GM18951 (cell line): Measurements from ENCODE around the gene NELFB.
A peak's percentile ranks its signal among the peaks of the same experiment; 100 is the strongest.

Experiments
- POLR2A ChIP-seq: IDR thresholded peaks from 4 replicates; pipeline ENCODE4 v1.6.1; 2011; ENCODE audit warnings: mild to moderate bottlenecking; ENCODE audit not compliant: insufficient read length, insufficient read depth; ENCODE audit errors: extremely low read depth
- in situ Hi-C: fragments of 300-500 bp; cut with MboI; formaldehyde crosslinking; loops from one replicate; pipeline ENCODE4 v1.12.0; 2022; ENCODE audit warnings: low sequenced_read_pairs, mixed read lengths, inconsistent platforms; ENCODE audit not compliant: unreplicated experiment

The NELFB gene

GRCh38 chr9:137310189-137311052 is 55.3 kb downstream of the NELFB start:
- in situ Hi-C loops = no loop called here
- no peak for TF ChIP-seq POLR2A

DNA sequence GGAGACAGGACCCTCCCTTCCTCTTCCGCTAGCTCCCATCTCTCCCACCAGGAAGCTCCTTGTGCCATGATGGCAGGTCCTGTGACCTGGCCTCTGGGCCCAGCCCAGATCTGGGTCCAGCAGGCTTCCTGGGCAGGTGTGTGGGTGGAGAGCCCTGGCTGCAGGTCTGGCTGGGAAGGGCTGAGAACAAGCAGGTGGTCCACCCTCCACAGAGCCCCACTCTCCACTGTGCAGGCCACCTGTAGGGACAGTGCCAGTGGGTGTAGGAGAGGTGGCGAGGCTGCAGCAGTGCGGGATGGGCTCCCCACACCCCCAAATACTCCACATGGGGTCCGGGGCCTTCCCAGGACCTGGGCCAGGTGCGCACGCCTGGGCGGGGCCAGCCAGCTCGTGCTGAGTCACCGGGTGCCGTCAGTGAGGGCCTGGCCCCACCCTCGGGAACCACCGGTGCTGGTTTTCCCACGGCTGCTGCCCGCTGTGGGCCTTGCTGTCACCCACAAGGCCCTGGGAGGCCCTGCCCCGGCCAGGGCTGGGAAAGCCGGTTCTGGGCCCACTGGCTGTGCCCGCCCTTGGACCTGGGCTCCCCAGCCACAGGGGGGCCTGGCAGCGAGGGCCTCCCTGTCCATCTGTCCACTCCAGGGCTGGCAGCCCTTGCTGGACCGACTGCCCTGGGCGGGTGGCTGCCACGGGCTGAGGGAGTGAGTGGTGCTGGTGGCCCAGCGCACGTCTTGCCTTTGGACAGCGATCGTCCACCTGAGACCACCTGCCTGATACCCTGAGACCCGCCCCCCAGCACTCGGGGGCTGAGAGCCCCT is 56.3 kb downstream of the NELFB start:
- no peak for TF ChIP-seq POLR2A
- in situ Hi-C loops = no loop called here

- TF ChIP-seq POLR2A = no peak
- in situ Hi-C loops = no loop called here
Measured at GRCh38 chr9:137311986-137312851, 57.1 kb downstream of the NELFB start.

DNA sequence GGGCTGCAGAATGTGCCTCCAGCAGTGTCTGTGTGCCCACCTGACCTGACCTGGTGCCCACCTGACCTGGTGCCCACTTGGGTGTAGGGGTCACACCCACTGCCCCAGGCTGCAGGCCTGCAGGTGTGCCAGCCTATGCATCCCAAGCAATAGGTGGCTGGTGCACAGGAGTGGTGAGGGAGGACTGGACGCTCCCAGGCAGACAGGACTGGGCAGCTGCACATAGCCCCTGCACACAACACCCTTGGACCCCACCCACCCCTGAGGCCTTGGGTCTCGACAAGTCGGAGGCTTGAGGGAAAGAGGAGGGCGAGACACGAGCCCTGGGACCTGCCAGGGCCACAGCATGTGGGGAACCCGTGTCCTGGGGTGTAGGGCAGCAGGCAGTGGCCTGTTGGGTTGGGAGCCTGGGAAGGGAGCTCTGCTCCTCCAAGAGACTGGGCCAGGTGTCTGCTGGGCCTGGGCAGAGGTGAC is 57.8 kb downstream of the NELFB start:
- in situ Hi-C loops = no loop called here
- TF ChIP-seq POLR2A = no peak

DNA sequence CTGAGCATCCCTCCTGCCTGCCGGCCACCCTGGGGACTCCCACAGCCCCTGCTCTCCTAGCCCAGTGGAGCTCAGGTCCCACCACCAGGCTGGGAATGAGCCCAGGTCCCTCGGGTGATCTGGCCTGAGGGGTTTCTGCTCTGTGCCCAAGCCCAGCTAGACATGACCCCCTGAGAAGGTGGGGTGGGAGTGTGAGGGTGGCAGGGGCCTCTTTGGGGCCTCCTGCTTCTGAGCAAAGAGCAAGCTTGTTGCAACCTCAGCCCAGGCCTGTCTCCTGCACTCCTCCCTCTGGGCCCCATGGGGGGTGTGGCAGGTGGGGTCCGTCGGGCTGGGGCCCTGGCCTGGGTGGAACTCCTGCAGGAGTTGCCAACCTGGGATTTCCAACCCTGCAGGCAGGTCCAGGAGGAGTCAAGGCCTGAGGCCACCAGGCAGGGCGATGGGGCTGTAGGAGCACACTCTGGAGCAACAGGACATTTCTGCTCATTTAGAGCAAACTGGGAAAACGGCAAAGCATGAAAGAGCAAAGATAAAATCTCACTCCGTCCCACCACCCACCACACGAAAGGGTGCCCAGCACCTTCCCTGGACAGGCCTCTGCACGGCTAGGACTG is 58.3 kb downstream of the NELFB start:
- in situ Hi-C loops = no loop called here
- TF ChIP-seq POLR2A = no peak

DNA sequence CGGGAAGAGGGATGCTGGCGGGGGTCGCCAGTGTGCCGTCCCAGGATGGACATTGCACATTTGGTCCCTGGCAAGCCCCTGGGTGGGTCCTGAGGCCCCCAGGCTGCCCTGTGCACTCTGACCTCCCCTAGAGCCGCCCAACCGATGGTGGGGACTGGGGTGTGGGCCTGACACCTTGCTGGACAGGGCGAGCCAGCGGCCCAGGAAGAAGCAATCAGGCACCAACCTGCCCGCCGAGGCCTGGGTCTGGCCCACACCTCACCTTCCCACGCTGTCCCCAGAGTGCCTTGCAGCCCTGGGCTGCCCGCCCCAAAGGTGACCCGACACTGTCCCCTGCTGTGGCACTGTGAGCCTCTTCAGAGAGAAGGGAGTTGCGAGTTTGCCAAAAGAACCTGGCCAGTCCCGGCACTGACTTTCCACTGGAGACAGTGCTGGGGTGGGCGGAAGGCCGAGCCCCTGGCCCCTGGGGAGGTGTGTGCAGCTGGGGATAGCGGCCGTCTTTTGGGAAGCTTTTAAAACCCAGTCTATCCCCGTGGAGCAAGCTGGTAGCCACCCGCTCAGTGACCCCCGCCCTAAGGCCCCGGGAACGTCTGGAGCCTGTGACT is 58.9 kb downstream of the NELFB start:
- no peak for TF ChIP-seq POLR2A
- in situ Hi-C loops = no loop called here

- TF ChIP-seq POLR2A = no peak
- in situ Hi-C loops = no loop called here
Measured at GRCh38 chr9:137314561-137315560, 59.7 kb downstream of the NELFB start.

- no peak for TF ChIP-seq POLR2A
- in situ Hi-C loops = no loop called here
Measured at GRCh38 chr9:137315581-137316011, 60.5 kb downstream of the NELFB start.

GRCh38 chr9:137316012-137316981 is 61.2 kb downstream of the NELFB start:
- in situ Hi-C loops = no loop called here

More at GRCh38 chr9:137316012-137316981, 61.2 kb downstream of the NELFB start:
- TF ChIP-seq POLR2A = peak; percentile 39
